Rectal smooth muscle tissue (tissue), 1 donor: Measurements from ENCODE around the gene SBF1.

Source experiments
- H3K27ac ChIP-seq: one replicate; pipeline ENCODE4 v1.7.0; 2013; ENCODE audit warnings: low read depth, low read length, inconsistent platforms
- H3K27me3 ChIP-seq: one replicate; pipeline ENCODE4 v1.7.0; 2013; ENCODE audit warnings: low read length; ENCODE audit not compliant: control insufficient read depth, insufficient read depth
- H3K36me3 ChIP-seq: one replicate; pipeline ENCODE4 v1.7.0; 2013; ENCODE audit warnings: low read length; ENCODE audit not compliant: control insufficient read depth, insufficient read depth
- H3K4me1 ChIP-seq: one replicate; pipeline ENCODE4 v1.7.0; 2013; ENCODE audit warnings: low read length; ENCODE audit not compliant: control insufficient read depth, insufficient read depth
- H3K4me3 ChIP-seq: one replicate; pipeline ENCODE4 v1.7.0; 2013; ENCODE audit warnings: low read length
- H3K9ac ChIP-seq: one replicate; pipeline ENCODE4 v1.7.0; 2013; ENCODE audit warnings: low read length

The SBF1 gene

GRCh38 chr22:50454556-50455075, 20.2 kb downstream of the SBF1 start:
- Histone ChIP-seq H3K27ac (no peak overlapping the region), H3K36me3 (peaks cover 29% of the 10 kb centered on the region), H3K4me1 (no peaks in the 10 kb centered on the region)

GRCh38 chr22:50452649-50453048, 22.2 kb downstream of the SBF1 start:
- H3K4me1 ChIP-seq, result no peaks in the 10 kb centered on the region
- H3K4me3 ChIP-seq, result no peak overlapping the region
- H3K27me3 ChIP-seq, result no peaks in the 10 kb centered on the region
- no peak overlapping the region for H3K9ac ChIP-seq
- H3K27ac ChIP-seq, result no peak overlapping the region
- peaks cover 28% of the 10 kb centered on the region for H3K36me3 ChIP-seq

More at GRCh38 chr22:50454556-50455075, 20.2 kb downstream of the SBF1 start:
- Histone ChIP-seq H3K27me3 (no peaks in the 10 kb centered on the region), H3K4me3 (no peak overlapping the region), H3K9ac (no peak overlapping the region)

DNA sequence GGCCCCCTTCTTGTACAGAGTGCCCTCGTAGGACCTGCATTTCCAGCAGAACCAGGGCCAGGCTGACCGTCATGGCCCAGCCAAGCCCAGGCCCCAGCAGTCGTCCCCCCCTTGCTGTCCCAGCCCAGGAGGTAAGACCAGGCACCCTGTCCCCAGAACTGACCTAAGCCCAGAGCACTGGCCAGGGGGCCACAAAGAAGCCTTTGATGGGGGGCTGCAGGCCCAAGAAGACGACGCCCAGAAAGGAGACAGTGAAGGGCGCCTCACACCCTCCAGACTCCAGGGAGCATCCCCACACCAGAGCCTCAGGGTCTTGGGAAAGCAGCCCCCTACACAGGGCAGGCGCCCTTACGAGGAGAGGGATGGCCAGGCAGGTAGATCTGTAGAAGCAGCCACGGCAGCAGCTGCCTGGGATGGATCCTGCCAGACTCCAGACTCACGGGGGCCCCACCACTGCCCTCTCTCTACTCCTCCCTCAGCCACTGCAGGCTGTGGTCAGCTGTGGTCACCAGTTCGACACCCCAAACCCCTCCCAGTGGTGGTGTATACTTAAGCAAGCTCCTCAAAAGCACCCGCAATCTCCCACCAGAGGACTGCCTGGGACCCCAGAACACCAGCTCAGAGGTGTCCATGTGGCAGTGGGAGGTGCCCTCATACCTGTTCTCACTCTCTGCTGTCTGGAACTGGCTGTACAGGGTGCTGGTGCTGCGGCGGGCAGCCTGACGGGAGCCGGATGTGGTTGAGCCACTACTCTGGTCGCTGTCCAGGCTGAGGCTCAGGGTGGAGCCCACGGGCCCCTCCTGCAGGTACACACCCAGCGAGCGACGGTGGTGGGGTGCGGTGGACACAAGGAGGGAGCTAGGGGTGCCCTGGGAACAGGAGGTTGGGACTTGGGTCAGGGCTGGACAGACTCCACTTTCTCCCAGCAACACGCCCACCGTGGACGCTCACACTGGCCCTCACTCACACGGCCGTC, 27.0 kb downstream of the SBF1 start:
- Histone ChIP-seq H3K36me3 (peaks cover 24% of the 10 kb centered on the region), H3K9ac (no peak overlapping the region), H3K27ac (no peak overlapping the region), H3K27me3 (no peaks in the 10 kb centered on the region), H3K4me3 (no peak overlapping the region), H3K4me1 (peaks cover 2% of the 10 kb centered on the region)

DNA sequence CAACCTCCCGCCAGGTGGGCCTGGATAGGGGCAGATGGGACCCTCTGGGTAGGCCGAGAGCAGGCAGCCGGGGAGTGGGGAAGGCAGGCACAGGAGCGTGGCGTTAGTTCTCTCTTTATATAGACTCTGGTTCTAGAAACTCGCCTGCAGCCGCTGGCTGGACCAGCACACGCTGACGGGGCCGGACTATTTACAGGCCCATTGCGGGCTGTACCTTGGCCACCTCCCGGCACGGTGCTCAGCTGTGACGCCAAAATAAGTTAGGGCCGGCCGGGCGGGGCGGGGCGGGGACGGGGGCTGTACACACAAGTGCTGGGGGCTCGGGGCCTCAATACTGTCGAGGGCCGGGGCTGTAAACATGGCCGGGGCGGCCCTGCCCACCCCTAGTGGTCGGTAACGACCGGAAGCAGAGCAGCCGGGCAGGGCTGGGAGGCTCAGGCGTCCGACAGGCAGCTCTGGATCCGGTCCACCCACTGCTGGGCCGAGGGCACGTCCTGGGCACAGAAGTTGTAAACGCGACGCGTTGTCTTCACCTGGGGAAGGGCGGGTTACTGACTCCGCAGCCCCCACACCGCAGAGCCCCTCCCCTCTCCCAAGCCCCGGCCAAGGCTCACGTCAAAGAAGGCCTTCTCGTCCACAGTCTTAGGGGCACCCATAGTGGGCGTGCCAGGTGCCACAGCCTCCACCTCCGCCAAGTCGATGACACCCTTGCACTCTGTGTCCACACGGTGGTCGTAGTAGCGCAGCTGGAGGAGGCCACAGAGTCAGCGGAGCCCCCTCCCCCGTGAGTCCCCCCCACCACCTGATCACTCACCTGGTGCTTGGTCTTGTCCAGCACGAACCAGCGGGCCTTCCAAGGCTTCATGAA, 27.9 kb downstream of the SBF1 start:
- peaks cover 24% of the 10 kb centered on the region for H3K36me3 ChIP-seq
- H3K27ac ChIP-seq, result no peak overlapping the region
- peaks cover 2% of the 10 kb centered on the region for H3K4me1 ChIP-seq
- H3K27me3 ChIP-seq, result no peaks in the 10 kb centered on the region
- no peak overlapping the region for H3K4me3 ChIP-seq
- H3K9ac ChIP-seq, result no peak overlapping the region

GRCh38 chr22:50445880-50446707, 28.7 kb downstream of the SBF1 start:
- Histone ChIP-seq H3K27me3 (no peaks in the 10 kb centered on the region), H3K36me3 (peaks cover 24% of the 10 kb centered on the region), H3K9ac (no peak overlapping the region), H3K4me1 (peaks cover 2% of the 10 kb centered on the region), H3K4me3 (no peak overlapping the region), H3K27ac (no peak overlapping the region)

GRCh38 chr22:50445071-50445879, 29.6 kb downstream of the SBF1 start:
- Histone ChIP-seq H3K27me3 (no peaks in the 10 kb centered on the region), H3K4me1 (peaks cover 2% of the 10 kb centered on the region), H3K27ac (no peak overlapping the region), H3K36me3 (peaks cover 29% of the 10 kb centered on the region), H3K4me3 (no peak overlapping the region), H3K9ac (no peak overlapping the region)

- Histone ChIP-seq H3K4me3 (no peak overlapping the region), H3K36me3 (peaks cover 31% of the 10 kb centered on the region), H3K4me1 (peaks cover 2% of the 10 kb centered on the region), H3K27ac (no peak overlapping the region), H3K9ac (no peak overlapping the region), H3K27me3 (no peaks in the 10 kb centered on the region)
Observed at GRCh38 chr22:50444663-50445062, 30.2 kb downstream of the SBF1 start.

- Histone ChIP-seq H3K9ac (no peak overlapping the region), H3K4me3 (no peak overlapping the region), H3K4me1 (peaks cover 2% of the 10 kb centered on the region), H3K27me3 (no peaks in the 10 kb centered on the region), H3K36me3 (peaks cover 36% of the 10 kb centered on the region), H3K27ac (no peak overlapping the region)
Observed at GRCh38 chr22:50443801-50444625, 30.8 kb downstream of the SBF1 start.

DNA sequence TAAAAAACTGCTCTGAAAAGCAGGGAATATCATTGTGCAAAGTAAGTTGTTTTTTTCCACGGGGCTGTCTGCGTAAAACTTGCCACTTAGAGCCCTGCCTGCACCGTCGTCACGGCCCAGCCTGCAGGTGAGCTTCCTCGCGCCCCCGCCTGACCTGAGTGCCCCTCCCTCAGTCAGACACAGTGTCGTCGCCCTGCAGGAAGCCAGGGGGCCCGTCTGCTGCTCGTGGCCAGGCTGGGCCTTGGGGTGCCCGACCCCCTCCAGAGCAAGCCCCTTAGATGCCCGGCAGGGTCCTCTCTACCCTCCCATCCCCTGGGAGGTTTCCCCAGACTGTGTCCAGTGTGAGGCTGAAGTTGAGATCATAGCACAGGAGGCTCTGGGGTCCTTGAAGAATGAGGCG, 31.6 kb downstream of the SBF1 start:
- Histone ChIP-seq H3K27ac (no peak overlapping the region), H3K4me3 (no peak overlapping the region), H3K36me3 (peaks cover 41% of the 10 kb centered on the region), H3K27me3 (no peaks in the 10 kb centered on the region), H3K4me1 (peaks cover 2% of the 10 kb centered on the region), H3K9ac (no peak overlapping the region)

DNA sequence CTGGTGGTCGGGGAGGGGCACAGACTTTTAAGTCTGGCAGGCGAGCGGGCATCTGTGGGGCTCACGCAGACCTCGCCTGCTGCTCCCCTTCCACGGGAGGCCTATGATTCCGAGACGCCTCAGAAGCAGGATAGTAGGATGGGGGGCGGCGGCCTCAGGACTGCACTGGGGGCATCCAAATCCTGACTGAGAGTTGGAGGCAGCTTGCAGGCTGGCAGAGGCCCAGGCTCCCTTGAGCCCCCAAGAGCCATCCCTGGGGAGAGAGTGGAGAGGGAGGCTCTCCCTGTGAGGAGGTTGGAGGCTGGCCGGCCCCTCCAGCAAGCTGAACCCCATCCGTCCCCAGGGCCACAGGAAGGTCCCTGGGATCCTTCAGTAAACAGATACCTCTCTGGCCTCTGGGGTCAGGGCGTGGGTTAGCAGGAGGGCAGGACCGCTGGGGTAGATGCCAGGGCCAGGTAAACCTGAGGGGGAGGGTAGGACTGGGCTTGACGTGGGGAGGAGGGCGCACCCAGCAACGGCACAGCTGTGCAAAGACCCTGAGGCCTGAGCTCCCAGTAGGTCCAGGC, 33.3 kb downstream of the SBF1 start:
- Histone ChIP-seq H3K4me3 (no peak overlapping the region), H3K4me1 (peaks cover 2% of the 10 kb centered on the region), H3K27me3 (no peaks in the 10 kb centered on the region), H3K36me3 (peaks cover 33% of the 10 kb centered on the region), H3K9ac (no peak overlapping the region), H3K27ac (no peak overlapping the region)
